ENCODE measurements around the gene OR2T12. TPM values are rescaled to one million over a fixed set of nuclear protein-coding genes. Genes with fewer than 3 reads are reported as not detected.
"Not testable (repeated sequence)": the region's sequence is repeated elsewhere in the genome, so short reads cannot be mapped to it uniquely, and the experiment has no call there.

Gene OR2T12, protein sequence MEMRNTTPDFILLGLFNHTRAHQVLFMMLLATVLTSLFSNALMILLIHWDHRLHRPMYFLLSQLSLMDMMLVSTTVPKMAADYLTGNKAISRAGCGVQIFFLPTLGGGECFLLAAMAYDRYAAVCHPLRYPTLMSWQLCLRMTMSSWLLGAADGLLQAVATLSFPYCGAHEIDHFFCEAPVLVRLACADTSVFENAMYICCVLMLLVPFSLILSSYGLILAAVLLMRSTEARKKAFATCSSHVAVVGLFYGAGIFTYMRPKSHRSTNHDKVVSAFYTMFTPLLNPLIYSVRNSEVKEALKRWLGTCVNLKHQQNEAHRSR
- total RNA-seq = not detected in 2 replicates

DNA sequence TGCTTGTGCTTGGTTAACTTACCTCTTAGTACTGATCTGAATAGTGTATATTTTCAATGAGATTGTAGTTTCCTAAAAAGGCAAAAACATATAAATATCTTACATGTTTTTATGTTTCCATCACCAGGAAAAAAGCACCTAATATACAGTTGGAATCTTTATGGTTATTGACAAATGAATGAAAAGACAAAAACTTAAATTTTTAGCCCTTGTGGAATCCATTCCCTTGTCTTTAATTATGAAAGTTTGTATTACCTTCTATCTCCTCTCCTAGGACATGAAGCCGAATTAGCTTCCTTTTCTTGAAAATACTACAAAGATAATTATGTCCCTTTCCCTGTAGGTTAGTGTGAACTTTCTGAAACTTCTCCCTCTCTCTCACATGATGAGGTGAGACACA, at the start of gene OR2T12:
Gene OR2T12, minus strand, starts transcription at position 101 of the 400 bp plus-strand sequence. CDS start 7,846 bp downstream, outside the sequence.
- no peak for DNase-seq (ENCODE audit: extremely low read depth, low read depth, low spot score)

DNA sequence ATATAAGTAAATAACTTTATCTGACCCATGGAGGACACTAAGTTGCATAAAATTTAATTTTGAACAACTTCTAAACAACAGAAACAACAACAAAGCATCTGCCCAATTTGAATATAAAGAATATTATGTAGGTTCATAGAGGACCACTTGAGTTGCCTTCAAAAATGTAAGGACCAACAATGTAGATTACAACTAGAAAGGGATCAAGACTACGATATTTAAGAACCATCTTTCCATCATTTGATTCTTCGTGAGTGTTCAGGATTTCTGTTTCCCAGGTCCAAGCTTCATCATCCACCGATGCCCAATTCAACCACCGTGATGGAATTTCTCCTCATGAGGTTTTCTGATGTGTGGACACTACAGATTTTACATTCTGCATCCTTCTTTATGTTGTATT, 45.3 kb upstream of the OR2T12 start, which contains the start of gene OR14C36:
Gene OR14C36, plus strand, starts transcription at position 301 of the 400 bp plus-strand sequence. Its CDS starts 0 bp downstream, at position 301.
- DNase-seq (ENCODE audit: extremely low read depth, low read depth, low spot score) = no peak

DNA sequence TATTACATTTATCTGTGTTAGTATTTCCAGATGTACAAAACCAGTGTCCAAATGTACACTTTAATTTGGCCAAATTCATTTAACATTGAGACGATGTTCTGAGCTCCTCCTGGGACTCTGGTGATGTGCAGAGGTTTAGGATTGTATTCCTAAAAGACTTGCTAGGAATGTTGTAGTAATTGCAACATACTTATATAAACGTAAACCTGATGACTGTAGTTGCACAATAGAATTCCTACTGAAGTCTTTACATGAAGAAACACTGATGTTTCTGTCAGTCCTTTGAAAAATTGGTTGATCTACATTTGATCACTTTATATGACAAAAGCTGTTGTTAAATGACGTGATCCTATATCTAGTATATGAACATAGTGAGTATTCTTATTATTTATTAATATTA, 40.2 kb upstream of the OR2T12 start:
- DNase-seq (ENCODE audit: extremely low read depth, low read depth, low spot score) = no peak

DNA sequence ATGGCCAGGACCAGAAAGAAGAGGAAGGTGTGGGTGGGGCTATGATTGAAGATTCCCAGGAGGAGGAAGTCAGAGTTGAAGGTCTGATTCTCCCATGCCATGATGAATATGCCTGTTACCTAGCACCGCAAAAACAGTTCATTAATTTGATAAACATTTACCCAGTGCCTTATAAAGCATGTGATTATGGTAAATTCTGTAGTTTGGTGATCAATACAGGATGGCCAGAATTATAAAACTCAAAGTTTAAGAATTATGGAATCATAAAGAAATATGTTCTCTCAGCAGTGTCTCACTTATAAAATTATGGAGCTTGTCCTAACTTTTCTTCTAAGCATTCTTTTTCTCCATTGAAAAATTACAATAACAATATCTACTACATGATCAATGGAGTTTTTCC, 21.2 kb upstream of the OR2T12 start, which contains the start of gene OR2M7:
Gene OR2M7, minus strand, starts transcription at position 101 of the 400 bp plus-strand sequence. Its CDS starts 0 bp downstream, at position 101.
- DNase-seq (ENCODE audit: extremely low read depth, low read depth, low spot score) = no peak

DNA sequence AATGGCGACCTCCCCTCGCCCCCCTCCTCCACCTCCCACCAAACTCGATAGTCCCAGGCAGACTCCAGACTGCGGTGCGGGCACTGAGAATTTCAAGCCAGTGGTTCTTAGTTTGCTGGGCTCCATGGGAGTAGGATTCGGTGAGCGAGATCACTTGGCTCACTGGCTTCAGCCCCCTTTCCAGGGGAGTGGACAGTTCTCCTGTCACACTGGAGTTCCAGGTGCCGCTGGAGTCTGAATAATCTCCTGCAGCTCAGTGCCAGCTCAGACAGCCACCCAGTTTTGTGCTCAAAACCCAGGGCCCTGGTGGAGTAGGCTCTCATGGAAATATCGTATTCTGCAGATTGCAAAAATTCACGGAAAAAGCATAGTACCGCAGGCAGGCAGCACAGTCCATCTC, 13.6 kb upstream of the OR2T12 start:
- no peak for DNase-seq (ENCODE audit: extremely low read depth, low read depth, low spot score)

DNA sequence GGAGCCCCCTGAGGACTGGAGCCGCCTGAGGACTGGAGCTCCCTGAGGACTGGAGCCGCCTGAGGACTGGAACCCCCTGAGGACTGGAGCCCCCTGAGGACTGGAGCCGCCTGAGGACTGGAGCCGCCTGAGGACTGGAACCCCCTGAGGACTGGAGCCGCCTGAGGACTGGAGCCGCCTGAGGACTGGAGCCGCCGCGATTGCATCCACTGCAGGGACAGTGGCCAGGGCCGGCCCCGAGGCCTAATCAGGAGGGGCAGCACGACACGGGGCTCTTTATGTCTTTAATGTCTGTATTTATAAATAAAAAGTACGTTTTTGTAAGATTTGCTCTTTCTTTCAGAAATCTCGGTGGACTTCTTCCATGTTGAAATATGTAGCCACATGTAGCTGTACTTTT, 3.5 kb upstream of the OR2T12 start:
- not testable (repeated sequence) for DNase-seq (ENCODE audit: extremely low read depth, low read depth, low spot score)

DNA sequence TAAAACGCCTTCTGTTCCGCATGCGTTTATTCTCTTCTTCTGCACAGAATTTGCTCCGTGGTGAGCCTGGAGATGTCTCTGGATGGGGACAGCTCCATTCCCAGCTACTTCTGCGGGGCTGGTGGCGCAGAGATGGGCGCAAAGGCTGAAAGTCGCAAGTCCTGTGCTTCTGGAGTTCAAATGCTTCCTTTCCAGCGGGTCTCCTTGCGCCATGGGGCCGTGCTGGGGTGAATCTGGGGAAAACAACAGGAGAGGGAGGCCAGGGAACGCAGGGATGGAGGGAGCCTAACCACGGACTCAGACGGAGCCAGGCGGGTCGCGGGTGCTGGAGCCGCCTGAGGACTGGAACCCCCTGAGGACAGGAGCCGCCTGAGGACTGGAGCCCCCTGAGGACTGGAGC, 2.9 kb upstream of the OR2T12 start:
- DNase-seq (ENCODE audit: extremely low read depth, low read depth, low spot score) = no peak

DNA sequence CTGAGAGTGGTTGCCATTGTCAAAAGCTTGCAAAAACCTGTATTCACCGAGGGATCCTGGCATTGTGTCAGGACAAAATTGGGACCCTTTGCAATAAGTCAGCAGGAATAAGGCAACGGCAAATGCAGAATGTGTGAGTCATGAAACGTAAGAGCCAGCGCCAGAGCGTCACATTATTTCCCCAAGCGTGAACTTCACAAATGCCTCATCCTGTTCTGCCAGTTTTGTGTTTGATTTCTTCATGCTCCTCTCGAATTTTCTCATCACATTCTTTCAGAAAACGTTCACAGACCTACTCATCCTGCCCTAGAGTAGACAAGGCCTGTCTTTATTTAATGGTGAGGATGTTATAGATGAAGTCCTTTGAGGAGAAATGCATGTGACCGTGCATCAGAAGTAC, 2.4 kb upstream of the OR2T12 start:
- not testable (repeated sequence) for DNase-seq (ENCODE audit: extremely low read depth, low read depth, low spot score)

DNA sequence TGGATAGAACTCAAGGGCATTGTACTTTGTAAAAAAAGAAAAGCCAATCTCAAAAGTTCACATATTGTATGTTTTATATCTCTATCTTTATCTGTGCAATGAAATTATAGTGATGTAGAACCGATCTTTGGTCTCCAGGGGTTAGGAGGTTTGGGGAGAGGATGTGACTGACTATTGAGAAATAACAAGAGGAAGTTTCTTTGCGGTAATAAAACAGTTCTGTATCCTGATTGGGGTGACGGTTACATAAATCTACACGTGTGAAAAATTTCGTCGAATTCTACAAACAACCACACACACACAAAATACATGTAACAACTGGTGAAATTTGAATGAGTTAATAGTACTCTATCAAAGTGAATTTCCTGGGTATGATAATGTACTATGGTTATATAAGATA, 14.8 kb downstream of the OR2T12 start:
- no peak for DNase-seq (ENCODE audit: extremely low read depth, low read depth, low spot score)

DNA sequence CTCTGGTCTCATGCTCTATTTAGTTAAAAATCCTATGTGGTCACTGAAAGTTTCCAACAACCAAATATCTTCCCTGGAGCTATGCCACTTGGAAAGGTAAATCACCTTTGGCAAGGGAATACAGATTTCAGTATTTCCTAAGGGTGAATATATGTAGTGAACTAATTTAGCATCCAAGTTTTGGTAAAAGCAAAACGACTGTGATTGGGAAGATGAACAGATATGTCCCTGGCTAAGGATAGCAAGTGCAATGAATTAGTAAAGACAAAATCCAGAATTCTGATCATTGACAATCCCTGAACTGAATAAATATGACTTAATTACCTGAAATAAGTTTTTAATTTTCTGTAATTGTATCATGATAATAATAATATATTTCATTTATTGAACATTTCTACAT, 25.3 kb downstream of the OR2T12 start, which contains the start of gene OR2T33:
Gene OR2T33, minus strand, starts transcription at position 101 of the 400 bp plus-strand sequence. CDS start 4,162 bp downstream, outside the sequence.
- DNase-seq (ENCODE audit: extremely low read depth, low read depth, low spot score) = no peak

DNA sequence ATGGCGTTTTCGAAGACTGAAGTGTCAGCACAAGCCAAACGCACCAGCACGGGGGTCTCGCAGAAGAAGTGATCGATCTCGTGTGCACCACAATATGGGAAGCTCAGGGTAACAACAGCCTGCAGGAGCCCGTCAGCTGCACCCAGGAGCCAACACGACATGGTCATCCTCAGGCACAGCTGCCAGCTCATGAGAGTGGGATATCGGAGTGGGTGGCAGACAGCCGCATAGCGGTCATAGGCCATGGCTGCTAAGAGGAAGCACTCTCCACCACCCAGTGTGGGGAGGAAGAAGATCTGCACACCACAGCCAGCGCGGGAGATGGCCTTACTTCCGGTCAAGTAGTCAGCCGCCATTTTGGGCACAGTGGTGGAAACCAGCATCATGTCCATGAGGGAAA, 30.0 kb downstream of the OR2T12 start:
- not testable (repeated sequence) for DNase-seq (ENCODE audit: extremely low read depth, low read depth, low spot score)

DNA sequence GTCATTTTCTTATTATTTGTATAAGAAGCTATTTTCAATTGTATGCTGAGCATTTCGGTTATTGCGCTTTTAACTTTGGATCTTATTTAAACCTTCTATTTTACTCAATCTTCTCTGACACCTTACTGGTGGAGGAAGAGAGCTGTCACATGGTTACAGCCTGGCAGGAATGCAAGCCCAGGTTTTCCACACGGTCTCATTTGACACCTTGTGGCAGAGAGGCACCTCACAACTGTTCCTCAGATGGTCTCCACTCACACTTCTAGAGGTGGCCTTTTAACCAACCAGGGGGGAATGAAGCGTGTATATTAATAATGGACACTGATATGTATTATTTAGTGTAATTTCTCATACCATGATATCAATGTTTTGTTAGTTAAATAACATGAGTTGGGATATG, 35.0 kb downstream of the OR2T12 start:
- DNase-seq (ENCODE audit: extremely low read depth, low read depth, low spot score) = no peak

DNA sequence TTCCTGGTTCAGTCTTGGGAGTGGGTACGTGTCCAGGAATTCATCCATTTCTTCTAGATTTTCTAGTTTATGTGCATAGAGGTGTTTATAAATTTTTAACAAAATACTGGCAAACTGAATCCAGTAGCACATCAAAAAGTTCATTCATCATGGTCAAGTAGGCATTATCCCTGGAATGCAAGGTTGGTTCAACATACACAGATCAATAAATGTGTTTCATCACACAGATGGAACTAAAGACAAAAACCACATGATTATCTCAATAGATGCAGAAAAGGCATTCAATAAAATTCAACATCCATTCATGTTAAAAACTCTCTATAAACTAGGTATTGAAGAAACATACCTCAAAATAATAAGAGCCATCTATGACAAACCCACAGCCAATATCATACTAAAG, 43.9 kb downstream of the OR2T12 start:
- not testable (repeated sequence) for DNase-seq (ENCODE audit: extremely low read depth, low read depth, low spot score)

DNA sequence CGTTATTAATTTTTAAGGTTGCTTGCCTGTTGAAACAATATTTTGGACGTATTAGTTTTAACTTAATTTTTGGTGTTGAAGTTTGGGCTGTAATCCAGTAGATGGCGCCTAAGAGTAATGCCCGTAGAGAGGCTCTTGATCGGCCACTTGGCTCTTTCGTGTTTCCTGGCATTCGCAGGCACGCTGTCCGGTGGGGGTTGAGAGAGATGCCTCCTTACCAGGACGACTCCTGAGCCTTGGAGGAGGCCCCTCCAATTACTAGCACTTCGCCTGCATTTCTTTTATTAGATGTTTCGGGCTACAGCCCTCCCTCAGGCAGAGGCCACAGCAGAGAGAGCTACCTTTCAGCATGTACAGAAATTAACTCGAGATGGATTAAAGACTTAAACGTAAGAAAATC, 60.0 kb downstream of the OR2T12 start:
- peak; percentile 3 for DNase-seq (ENCODE audit: extremely low read depth, low read depth, low spot score)

Other genes starting within 250 kb of the OR2T12 start
- not detected in 2 replicates for gene OR2L13, start 208.2 kb downstream of the OR2T12 start, total RNA-seq
- not detected in 2 replicates for gene OR2M5, start 158.3 kb downstream of the OR2T12 start, total RNA-seq
- not detected in 2 replicates for gene OR2M2, start 128.6 kb downstream of the OR2T12 start, total RNA-seq
- not detected in 2 replicates for gene OR2M3, start 106.2 kb downstream of the OR2T12 start, total RNA-seq
- not detected in 2 replicates for gene OR2M4, start 72.0 kb downstream of the OR2T12 start, total RNA-seq
- gene OR2T33, start 25.4 kb downstream of the OR2T12 start, total RNA-seq = not detected in 2 replicates
- gene OR2M7, start 21.1 kb upstream of the OR2T12 start, total RNA-seq = not detected in 2 replicates
- not detected in 2 replicates for gene OR14C36, start 45.4 kb upstream of the OR2T12 start, total RNA-seq
- gene OR2T4, start 58.2 kb upstream of the OR2T12 start, total RNA-seq = not detected in 2 replicates
- gene OR2T6, start 72.3 kb upstream of the OR2T12 start, total RNA-seq = not detected in 2 replicates
- not detected in 2 replicates for gene OR2T1, start 99.6 kb upstream of the OR2T12 start, total RNA-seq
- not detected in 2 replicates for gene OR2T2, start 142.2 kb upstream of the OR2T12 start, total RNA-seq
- not detected in 2 replicates for gene OR2T3, start 169.9 kb upstream of the OR2T12 start, total RNA-seq
- gene OR2T5, start 185.2 kb upstream of the OR2T12 start, total RNA-seq = not detected in 2 replicates
- not detected in 2 replicates for gene OR2G6, start 204.6 kb upstream of the OR2T12 start, total RNA-seq